AG04450 (cell line): ENCODE measurements around the gene PIM3. TPM values are rescaled to one million over a fixed set of nuclear protein-coding genes. Genes with fewer than 3 reads are reported as not detected.

Source experiments
- CTCF ChIA-PET: fragments of 300-600, 350-600 bp; formaldehyde crosslinking; extraction: SDS; loops from one replicate; lab custom pipeline; 2022; ENCODE audit warnings: antibody characterized with exemption, inconsistent platforms; lab: Charles Lee
- POLR2A ChIA-PET: fragments of 350-600 bp; formaldehyde crosslinking; extraction: SDS; loops from one replicate; lab custom pipeline; 2021; ENCODE audit warnings: antibody characterized with exemption, inconsistent platforms; lab: Yijun Ruan, JAX
- DNase-seq: peaks from one replicate; pipeline ENCODE4 v3.0.0-alpha.2; 2011; ENCODE audit warnings: low read depth, low spot score
- H3K27ac ChIP-seq: one replicate; pipeline ENCODE4 v1.5.1; 2012; ENCODE audit warnings: low read depth, low read length, control low read depth
- H3K27me3 ChIP-seq: one replicate; pipeline ENCODE4 v1.6.0; 2012; ENCODE audit warnings: low read length; ENCODE audit not compliant: control insufficient read depth, insufficient read depth
- H3K4me3 ChIP-seq: 2 replicates; pipeline ENCODE4 v1.5.1; 2011; ENCODE audit warnings: mild to moderate bottlenecking, low read depth, low read length, control low read depth
- H3K9me3 ChIP-seq: 2 replicates; pipeline ENCODE4 v1.5.1; 2012; ENCODE audit warnings: low read length; ENCODE audit not compliant: control insufficient read depth, insufficient read depth
- CTCF ChIP-seq: IDR thresholded peaks from 2 replicates; pipeline ENCODE4 v1.5.1; 2011; ENCODE audit warnings: low read depth, low read length, control low read depth, inconsistent platforms
- polyA plus RNA-seq: library from polyadenylated mRNA; depleted of rRNA; stranded (reverse); fragments of >200 nt; gene quantifications from 2 replicates; pipeline ENCODE4 v1.2.3, GENCODE V29; 2011

Gene PIM3
- polyA plus RNA-seq, 1 experiment: 6.1 TPM

GRCh38 chr22:49934891-49935557 lies 25.5 kb upstream of the PIM3 start:
- Histone ChIP-seq H3K4me3 (peak overlapping the region; percentile 42), H3K27me3 (no peaks in the 10 kb centered on the region), H3K9me3 (no peaks in the 10 kb centered on the region; the same call in 1 of the 2 replicates), H3K27ac (no peak overlapping the region)
- POLR2A ChIA-PET: no interaction called here
- TF ChIP-seq CTCF: no peak
- CTCF ChIA-PET: no interaction called here
- DNase-seq: no peak

- no peak for TF ChIP-seq CTCF
- CTCF ChIA-PET: interaction anchor here (1.3 kb wide), 1 partner anchor 95 kb away, joined by 4 read pairs; no protein-coding TSS in a partner anchor
- POLR2A ChIA-PET: interaction anchor here (1.5 to 2.1 kb wide), 2 partner anchors 16 to 26 kb away, joined by 18 to 20 read pairs; partner anchors contain the start of gene PIM3
- Histone ChIP-seq H3K9me3 (no peaks in the 10 kb centered on the region; the same call in 1 of the 2 replicates), H3K27me3 (no peaks in the 10 kb centered on the region), H3K27ac (no peak overlapping the region), H3K4me3 (peak overlapping the region; percentile 42)
- no peak for DNase-seq
Observed at GRCh38 chr22:49935561-49935960, 25.0 kb upstream of the PIM3 start.

GRCh38 chr22:49936018-49936972 lies 24.3 kb upstream of the PIM3 start:
- Histone ChIP-seq H3K9me3 (no peaks in the 10 kb centered on the region; the same call in 1 of the 2 replicates), H3K4me3 (peak overlapping the region; percentile 22; the same call in 1 of the 2 replicates), H3K27ac (peak overlapping the region; percentile 39), H3K27me3 (no peaks in the 10 kb centered on the region)
- no peak for TF ChIP-seq CTCF
- POLR2A ChIA-PET: interaction anchor here (0.6 to 2.1 kb wide), 5 partner anchors 16 to 249 kb away, joined by 3 to 20 read pairs (median 4); partner anchors contain the start of gene PIM3
- DNase-seq: peak; percentile 24
- CTCF ChIA-PET: interaction anchor here (0.6 to 1.3 kb wide), 2 partner anchors 57 to 94 kb away, joined by 4 read pairs; no protein-coding TSS in a partner anchor

GRCh38 chr22:49936973-49937757 lies 23.4 kb upstream of the PIM3 start:
- H3K27ac ChIP-seq: peak overlapping the region; percentile 11
- POLR2A ChIA-PET: interaction anchor here (0.6 to 2.1 kb wide), 3 partner anchors 15 to 142 kb away, joined by 12 to 20 read pairs (median 18); partner anchors contain the start of gene PIM3
- no peak overlapping the region for H3K4me3 ChIP-seq
- CTCF ChIA-PET: interaction anchor here (1.3 kb wide), 1 partner anchor 93 kb away, joined by 4 read pairs; no protein-coding TSS in a partner anchor
- no peaks in the 10 kb centered on the region for H3K27me3 ChIP-seq
- no peak for TF ChIP-seq CTCF
- no peak for DNase-seq
- peaks cover 6% of the 10 kb centered on the region; the same call in 1 of the 2 replicates for H3K9me3 ChIP-seq
